ENCODE results near the gene TOMT.

GRCh38 chr11:72105888-72106287, at the start of gene TOMT:
- no peak for TF ChIP-seq CTCF (IDR thresholded peaks at IDR 0.05; ENCODE audit: insufficient read depth, low read depth, low read length)
- no peak for TF ChIP-seq EZH2 (IDR thresholded peaks at IDR 0.05; ENCODE audit: insufficient read depth, low read length)

Measured in astrocyte (in vitro differentiated cells and primary cell).